Measurements from ENCODE around the gene THAP10.

Gene THAP10

GRCh38 chr15:70852501-70853317 is 39.5 kb downstream of the THAP10 start:
- Mint-ChIP-seq H3K27me3 (peaks cover 72% of the 10 kb centered on the region), H3K27ac (no peak overlapping the region), H3K36me3 (no peaks in the 10 kb centered on the region), H3K4me3 (peak overlapping the region; percentile 49), H3K9me3 (no peaks in the 10 kb centered on the region), H3K4me1 (peaks cover 5% of the 10 kb centered on the region)
- no peak for ATAC-seq

GRCh38 chr15:70851889-70852288 is 40.3 kb downstream of the THAP10 start:
- H3K27me3 Mint-ChIP-seq: peaks cover 72% of the 10 kb centered on the region
- no peak for ATAC-seq
- no peak overlapping the region for H3K27ac Mint-ChIP-seq
- no peak overlapping the region for H3K4me3 Mint-ChIP-seq
- H3K36me3 Mint-ChIP-seq: no peaks in the 10 kb centered on the region
- H3K4me1 Mint-ChIP-seq: peaks cover 5% of the 10 kb centered on the region
- H3K9me3 Mint-ChIP-seq: no peaks in the 10 kb centered on the region

- H3K4me1 Mint-ChIP-seq: no peaks in the 10 kb centered on the region
- H3K27me3 Mint-ChIP-seq: peaks cover 39% of the 10 kb centered on the region
- H3K36me3 Mint-ChIP-seq: no peaks in the 10 kb centered on the region
- H3K9me3 Mint-ChIP-seq: no peaks in the 10 kb centered on the region
- ATAC-seq: no peak
- H3K27ac Mint-ChIP-seq: no peak overlapping the region
- no peak overlapping the region for H3K4me3 Mint-ChIP-seq
These were observed 46.5 kb downstream of the THAP10 start for GRCh38 chr15:70845602-70846360.

GRCh38 chr15:70837476-70837875 is 54.8 kb downstream of the THAP10 start:
- no peak overlapping the region for H3K27ac Mint-ChIP-seq
- H3K9me3 Mint-ChIP-seq: no peaks in the 10 kb centered on the region

GRCh38 chr15:70835841-70836240 is 56.4 kb downstream of the THAP10 start:
- H3K27me3 Mint-ChIP-seq: peaks cover 30% of the 10 kb centered on the region
- no peak overlapping the region for H3K27ac Mint-ChIP-seq
- no peak overlapping the region for H3K4me3 Mint-ChIP-seq
- no peaks in the 10 kb centered on the region for H3K36me3 Mint-ChIP-seq
- ATAC-seq: no peak
- H3K9me3 Mint-ChIP-seq: no peaks in the 10 kb centered on the region
- H3K4me1 Mint-ChIP-seq: no peaks in the 10 kb centered on the region

More at GRCh38 chr15:70837476-70837875, 54.8 kb downstream of the THAP10 start:
- Mint-ChIP-seq H3K27me3 (peaks cover 25% of the 10 kb centered on the region), H3K36me3 (no peaks in the 10 kb centered on the region), H3K4me3 (no peak overlapping the region), H3K4me1 (no peaks in the 10 kb centered on the region)
- ATAC-seq: no peak

GRCh38 chr15:70835415-70835814 is 56.8 kb downstream of the THAP10 start:
- Mint-ChIP-seq H3K4me1 (no peaks in the 10 kb centered on the region), H3K36me3 (no peaks in the 10 kb centered on the region), H3K27ac (no peak overlapping the region), H3K27me3 (peaks cover 30% of the 10 kb centered on the region), H3K4me3 (no peak overlapping the region), H3K9me3 (no peaks in the 10 kb centered on the region)
- ATAC-seq: no peak

- no peaks in the 10 kb centered on the region for H3K9me3 Mint-ChIP-seq
- H3K4me1 Mint-ChIP-seq: no peaks in the 10 kb centered on the region
- H3K27ac Mint-ChIP-seq: no peak overlapping the region
These were observed 57.2 kb downstream of the THAP10 start for GRCh38 chr15:70834999-70835398.

GRCh38 chr15:70833861-70834765 is 58.1 kb downstream of the THAP10 start:
- Mint-ChIP-seq H3K4me1 (no peaks in the 10 kb centered on the region), H3K27me3 (peaks cover 30% of the 10 kb centered on the region), H3K4me3 (no peak overlapping the region), H3K36me3 (no peaks in the 10 kb centered on the region), H3K9me3 (no peaks in the 10 kb centered on the region), H3K27ac (no peak overlapping the region)
- ATAC-seq: no peak

More at GRCh38 chr15:70834999-70835398, 57.2 kb downstream of the THAP10 start:
- Mint-ChIP-seq H3K27me3 (peaks cover 30% of the 10 kb centered on the region), H3K4me3 (no peak overlapping the region), H3K36me3 (no peaks in the 10 kb centered on the region)
- no peak for ATAC-seq

- peaks cover 30% of the 10 kb centered on the region for H3K27me3 Mint-ChIP-seq
- no peak overlapping the region for H3K27ac Mint-ChIP-seq
- ATAC-seq: no peak
- no peaks in the 10 kb centered on the region for H3K4me1 Mint-ChIP-seq
- H3K36me3 Mint-ChIP-seq: no peaks in the 10 kb centered on the region
- H3K4me3 Mint-ChIP-seq: no peak overlapping the region
- no peaks in the 10 kb centered on the region for H3K9me3 Mint-ChIP-seq
These were observed 58.8 kb downstream of the THAP10 start for GRCh38 chr15:70833422-70833821.

GRCh38 chr15:70832176-70832575 is 60.1 kb downstream of the THAP10 start:
- Mint-ChIP-seq H3K27me3 (peaks cover 39% of the 10 kb centered on the region), H3K4me1 (no peaks in the 10 kb centered on the region), H3K36me3 (no peaks in the 10 kb centered on the region), H3K9me3 (no peaks in the 10 kb centered on the region), H3K27ac (no peak overlapping the region), H3K4me3 (no peak overlapping the region)
- no peak for ATAC-seq
